Measurements from ENCODE around the gene TCF7L1.

DNA sequence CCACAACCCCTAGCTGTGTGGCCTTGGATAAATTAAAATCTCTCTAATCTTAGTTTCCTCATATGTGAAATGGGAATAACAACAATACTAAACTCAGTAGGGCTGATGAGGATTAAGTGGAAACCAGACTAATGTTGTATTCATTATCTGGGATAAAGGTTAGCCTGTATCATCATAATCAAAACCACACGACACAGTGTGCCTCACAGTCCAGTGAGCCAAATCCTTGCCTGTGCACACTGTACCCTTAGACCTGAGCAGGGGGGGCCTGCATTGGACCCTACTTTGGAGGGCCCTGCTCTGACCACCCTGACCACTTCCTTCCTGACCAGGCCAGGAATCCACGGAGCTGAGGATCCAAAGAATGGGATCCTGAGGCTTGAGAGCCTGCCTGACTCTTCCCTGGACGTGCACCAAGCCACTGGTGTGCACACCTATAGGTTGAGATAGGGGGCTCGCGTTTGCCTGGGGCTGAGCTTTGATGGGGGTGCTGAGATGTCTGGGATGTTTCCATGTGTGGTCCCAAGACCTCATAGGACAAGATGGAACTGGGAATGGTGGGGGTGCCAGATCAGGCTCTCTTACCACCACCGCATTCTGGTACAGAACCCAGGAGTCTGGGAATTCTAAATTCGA is 124.9 kb downstream of the TCF7L1 start:
- TF ChIP-seq ZNF174 (CRISPR knock-in tag; IDR thresholded peaks at IDR 0.05) (no peak), SIN3B (IDR thresholded peaks at IDR 0.05; ENCODE audit: low read depth) (no peak), E2F6 (IDR thresholded peaks at IDR 0.05; ENCODE audit: borderline replicate concordance in 1 of 2, extremely low read depth in 1 of 2, insufficient read depth in 1 of 2, insufficient read length in 1 of 2, low read depth in 1 of 2, low read length in 1 of 2, poor library complexity in 1 of 2, severe bottlenecking in 1 of 2) (no peak)

All from K562 (cell line).